ENCODE data around the gene TBX2.

TBX2 gene

GRCh38 chr17:61385577-61386236, 13.9 kb upstream of the TBX2 start:
- DNase-seq (ENCODE audit: low read depth), result no peak
- no peak for TF ChIP-seq CTCF (conservative IDR thresholded peaks at IDR 0.05; ENCODE audit: low read depth, low read length)
- no peak overlapping the region for H3K4me3 ChIP-seq (ENCODE audit: low read depth, low read length)

- TF ChIP-seq CTCF (conservative IDR thresholded peaks at IDR 0.05; ENCODE audit: low read depth, low read length), result no peak
- DNase-seq (ENCODE audit: low read depth), result no peak
- no peak overlapping the region for H3K4me3 ChIP-seq (ENCODE audit: low read depth, low read length)
Measured at GRCh38 chr17:61386251-61386650, 13.4 kb upstream of the TBX2 start.

GRCh38 chr17:61387011-61387410, 12.6 kb upstream of the TBX2 start:
- DNase-seq (ENCODE audit: low read depth), result no peak
- H3K4me3 ChIP-seq (ENCODE audit: low read depth, low read length), result no peak overlapping the region
- no peak for TF ChIP-seq CTCF (conservative IDR thresholded peaks at IDR 0.05; ENCODE audit: low read depth, low read length)

GRCh38 chr17:61387511-61388305, 11.9 kb upstream of the TBX2 start:
- TF ChIP-seq CTCF (conservative IDR thresholded peaks at IDR 0.05; ENCODE audit: low read depth, low read length), result no peak
- no peak overlapping the region for H3K4me3 ChIP-seq (ENCODE audit: low read depth, low read length)
- no peak for DNase-seq (ENCODE audit: low read depth)

- no peak overlapping the region for H3K4me3 ChIP-seq (ENCODE audit: low read depth, low read length)
- TF ChIP-seq CTCF (conservative IDR thresholded peaks at IDR 0.05; ENCODE audit: low read depth, low read length), result no peak
- no peak for DNase-seq (ENCODE audit: low read depth)
Measured at GRCh38 chr17:61388561-61389356, 10.9 kb upstream of the TBX2 start.

GRCh38 chr17:61389670-61390478, 9.8 kb upstream of the TBX2 start:
- peak; percentile 97 for TF ChIP-seq CTCF (conservative IDR thresholded peaks at IDR 0.05; ENCODE audit: low read depth, low read length)
- DNase-seq (ENCODE audit: low read depth), result peak; percentile 63
- no peak overlapping the region for H3K4me3 ChIP-seq (ENCODE audit: low read depth, low read length)

Data from choroid plexus epithelial cell (primary cell).